PC-3 (cell line): ENCODE data around the gene TMEM218. TPM values are rescaled to one million over a fixed set of nuclear protein-coding genes. Genes with fewer than 3 reads are reported as not detected.
A peak's percentile ranks its signal among the peaks of the same experiment; 100 is the strongest.

ENCODE experiments used
- ATAC-seq: fragments of 200-7000 bp; cut with Tn5 transposase; 2 replicates; pipeline ENCODE4 v1.9.1; 2020; ENCODE audit warnings: mild to moderate bottlenecking, moderate library complexity
- BruUV-seq: library from RNA; stranded (reverse); fragments of 400-500 nt; replicated peaks from 2 replicates; lab custom pipeline; 2021; lab: Mats Ljungman, UMichigan
- CTCF ChIA-PET: fragments of 300-600 bp; sonication (Branson Sonifier 250); formaldehyde crosslinking; loops from one replicate; lab custom pipeline; 2022; ENCODE audit warnings: antibody characterized with exemption; lab: Charles Lee
- POLR2A ChIA-PET: fragments of 300-600 bp; sonication (Branson Sonifier 250); formaldehyde crosslinking; loops from one replicate; lab custom pipeline; 2022; ENCODE audit warnings: antibody characterized with exemption; ENCODE audit not compliant: unreplicated experiment; lab: Charles Lee
- DNase-seq: peaks from one replicate; pipeline ENCODE4 v3.0.0-alpha.2; 2015
- H2AFZ ChIP-seq: fragments of 300-600 bp; sonication (generic); 2 replicates; pipeline ENCODE4 v1.6.0; 2016; ENCODE audit warnings: antibody characterized with exemption, low read length
- H3F3A ChIP-seq: fragments of 300-600 bp; sonication (generic); one replicate; pipeline ENCODE4 v1.6.0; 2017; ENCODE audit warnings: antibody characterized with exemption, low read length, control low read depth, mild to moderate bottlenecking; ENCODE audit not compliant: unreplicated experiment
- H3K27ac ChIP-seq: fragments of 300-600 bp; sonication (generic); 2 replicates; pipeline ENCODE4 v1.5.1; 2016; ENCODE audit warnings: mild to moderate bottlenecking, low read length
- H3K27me3 ChIP-seq: fragments of 300-600 bp; sonication (generic); 2 replicates; pipeline ENCODE4 v1.6.1; 2016; ENCODE audit warnings: low read length, mixed read lengths
- H3K36me3 ChIP-seq: fragments of 300-600 bp; sonication (generic); 2 replicates; pipeline ENCODE4 v1.6.1; 2016; ENCODE audit warnings: low read depth, mixed run types, low read length, mixed read lengths
- H3K4me1 ChIP-seq: fragments of 300-600 bp; sonication (generic); 2 replicates; pipeline ENCODE4 v1.5.1; 2016; ENCODE audit warnings: low read length; ENCODE audit not compliant: insufficient read depth
- H3K4me2 ChIP-seq: fragments of 300-600 bp; sonication (generic); 2 replicates; pipeline ENCODE4 v1.6.0; 2016; ENCODE audit warnings: low read length
- H3K4me3 ChIP-seq: fragments of 300-600 bp; sonication (generic); 2 replicates; pipeline ENCODE4 v1.5.1; 2016; ENCODE audit warnings: mild to moderate bottlenecking, low read length, mixed read lengths
- H3K79me2 ChIP-seq: fragments of 300-600 bp; sonication (generic); 2 replicates; pipeline ENCODE4 v1.6.1; 2017; ENCODE audit warnings: low read length, mixed read lengths
- H3K9ac ChIP-seq: fragments of 300-600 bp; sonication (generic); 2 replicates; pipeline ENCODE4 v1.6.0; 2016; ENCODE audit warnings: mild to moderate bottlenecking, low read length
- H3K9me2 ChIP-seq: fragments of 300-600 bp; sonication (generic); replicated peaks from 2 replicates; pipeline ENCODE4 v1.6.1; 2016; ENCODE audit warnings: mixed run types, low read length, mixed read lengths
- H3K9me3 ChIP-seq: fragments of 300-600 bp; sonication (generic); 2 replicates; pipeline ENCODE4 v1.6.1; 2016; ENCODE audit warnings: low read length, mixed read lengths
- H4K20me1 ChIP-seq: fragments of 300-600 bp; sonication (generic); 2 replicates; pipeline ENCODE4 v1.6.1; 2016; ENCODE audit warnings: low read length, mixed read lengths
- EZH2 ChIP-seq: fragments of 300-600 bp; sonication (generic); IDR thresholded peaks from one replicate; pipeline ENCODE4 v1.6.1; 2017; ENCODE audit warnings: antibody characterized with exemption, mild to moderate bottlenecking, low read length; ENCODE audit not compliant: unreplicated experiment
- EZH2phosphoT487 ChIP-seq: fragments of 300-600 bp; sonication (generic); IDR thresholded peaks from 2 replicates; pipeline ENCODE4 v1.6.1; 2018; ENCODE audit warnings: mild to moderate bottlenecking, antibody characterized with exemption, low read length, borderline replicate concordance
- intact Hi-C: fragments of 100-400 bp; cut with micrococcal nuclease; formaldehyde crosslinking; loops from 2 replicates; pipeline ENCODE4 v1.9.0; 2023
- total RNA-seq: library from RNA; depleted of rRNA; stranded (reverse); fragments of >200 nt; gene quantifications from 2 replicates; pipeline ENCODE4 v1.2.3, GENCODE V29; 2014
- TF ChIP-seq, protein P1 (sequence below): fragments of 300-600 bp; sonication (generic); conservative IDR thresholded peaks from 2 replicates; pipeline ENCODE4 v1.5.1; 2017; ENCODE audit warnings: antibody characterized with exemption, low read depth, mild to moderate bottlenecking, low read length

TMEM218 gene
- total RNA-seq, 1 experiment from 2014 or later, result 37.0 TPM

DNA sequence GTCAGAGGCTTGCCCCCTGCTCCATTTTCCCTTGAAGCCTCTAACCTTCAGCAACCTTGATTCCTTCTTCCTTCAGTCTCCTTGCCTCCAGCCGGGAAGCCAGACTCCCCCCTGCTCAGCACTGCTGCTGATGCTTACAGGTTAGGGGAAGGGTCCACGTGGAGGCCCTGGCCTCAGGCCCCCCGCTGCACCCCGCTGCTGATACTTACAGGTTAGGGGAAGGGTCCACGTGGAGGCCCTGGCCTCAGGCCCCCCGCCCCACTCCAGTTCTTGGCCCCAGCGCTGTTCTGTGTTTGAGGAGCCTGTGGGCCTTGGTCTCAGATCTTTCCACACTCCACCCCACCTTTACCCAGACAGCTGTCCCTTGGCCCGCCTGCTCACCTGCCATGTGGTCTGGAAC, 27.5 kb upstream of the TMEM218 start:
- H3K79me2 ChIP-seq, result no peaks in the 10 kb centered on the region
- peaks cover 3% of the 10 kb centered on the region; the same call in 1 of the 2 replicates for H3K4me1 ChIP-seq
- no peaks in the 10 kb centered on the region for H3K9me2 ChIP-seq
- ChIA-PET POLR2A (no interaction called here), CTCF (no interaction called here)
- no peaks in the 10 kb centered on the region for H4K20me1 ChIP-seq
- H3K4me2 ChIP-seq, result no peak overlapping the region
- H2AFZ ChIP-seq, result no peak overlapping the region
- H3F3A ChIP-seq, result no peaks in the 10 kb centered on the region
- DNase-seq (no peak), ATAC-seq (no peak)
- no peaks in the 10 kb centered on the region for H3K9me3 ChIP-seq
- no peak overlapping the region for H3K9ac ChIP-seq
- no TSS peak for BruUV-seq
- TF ChIP-seq, protein P1, sequence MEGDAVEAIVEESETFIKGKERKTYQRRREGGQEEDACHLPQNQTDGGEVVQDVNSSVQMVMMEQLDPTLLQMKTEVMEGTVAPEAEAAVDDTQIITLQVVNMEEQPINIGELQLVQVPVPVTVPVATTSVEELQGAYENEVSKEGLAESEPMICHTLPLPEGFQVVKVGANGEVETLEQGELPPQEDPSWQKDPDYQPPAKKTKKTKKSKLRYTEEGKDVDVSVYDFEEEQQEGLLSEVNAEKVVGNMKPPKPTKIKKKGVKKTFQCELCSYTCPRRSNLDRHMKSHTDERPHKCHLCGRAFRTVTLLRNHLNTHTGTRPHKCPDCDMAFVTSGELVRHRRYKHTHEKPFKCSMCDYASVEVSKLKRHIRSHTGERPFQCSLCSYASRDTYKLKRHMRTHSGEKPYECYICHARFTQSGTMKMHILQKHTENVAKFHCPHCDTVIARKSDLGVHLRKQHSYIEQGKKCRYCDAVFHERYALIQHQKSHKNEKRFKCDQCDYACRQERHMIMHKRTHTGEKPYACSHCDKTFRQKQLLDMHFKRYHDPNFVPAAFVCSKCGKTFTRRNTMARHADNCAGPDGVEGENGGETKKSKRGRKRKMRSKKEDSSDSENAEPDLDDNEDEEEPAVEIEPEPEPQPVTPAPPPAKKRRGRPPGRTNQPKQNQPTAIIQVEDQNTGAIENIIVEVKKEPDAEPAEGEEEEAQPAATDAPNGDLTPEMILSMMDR, result no peak
- TF ChIP-seq EZH2phosphoT487 (no peak), EZH2 (no peak)
- H3K36me3 ChIP-seq, result no peaks in the 10 kb centered on the region
- intact Hi-C loops, result no loop called here
- H3K4me3 ChIP-seq, result no peak overlapping the region
- peaks cover 23% of the 10 kb centered on the region for H3K27me3 ChIP-seq
- H3K27ac ChIP-seq, result no peak overlapping the region

DNA sequence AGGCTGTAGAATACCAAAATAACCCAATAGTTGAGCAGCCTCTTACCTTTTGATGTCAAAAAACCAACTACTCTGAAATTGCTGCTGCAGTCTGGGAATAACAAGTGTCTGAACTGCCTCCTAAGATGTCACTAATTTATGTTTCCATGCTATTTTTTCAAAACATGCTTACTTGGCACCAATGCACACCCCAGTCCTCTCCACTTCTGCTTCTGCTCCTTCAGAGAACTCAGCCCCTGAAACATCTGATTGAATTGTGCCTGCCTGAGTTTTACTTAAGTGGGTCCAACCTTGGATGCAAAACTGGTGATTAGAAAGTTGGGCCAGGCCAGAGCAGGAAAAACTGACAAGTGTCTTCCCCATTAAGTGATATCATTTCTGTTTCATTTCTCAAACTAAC, 24.6 kb upstream of the TMEM218 start:
- Histone ChIP-seq H3K4me3 (no peak overlapping the region), H3K4me1 (no peaks in the 10 kb centered on the region), H3K79me2 (no peaks in the 10 kb centered on the region), H3F3A (no peaks in the 10 kb centered on the region), H3K9me3 (no peaks in the 10 kb centered on the region), H3K9ac (no peak overlapping the region), H3K36me3 (no peaks in the 10 kb centered on the region), H4K20me1 (no peaks in the 10 kb centered on the region), H3K4me2 (no peak overlapping the region), H2AFZ (no peak overlapping the region), H3K9me2 (no peaks in the 10 kb centered on the region), H3K27ac (no peak overlapping the region), H3K27me3 (peaks cover 23% of the 10 kb centered on the region)
- BruUV-seq, result no TSS peak
- DNase-seq (no peak), ATAC-seq (no peak)
- ChIA-PET CTCF (no interaction called here), POLR2A (no interaction called here)
- TF ChIP-seq EZH2phosphoT487 (no peak), EZH2 (no peak)
- TF ChIP-seq, protein P1, result no peak
- intact Hi-C loops, result no loop called here

DNA sequence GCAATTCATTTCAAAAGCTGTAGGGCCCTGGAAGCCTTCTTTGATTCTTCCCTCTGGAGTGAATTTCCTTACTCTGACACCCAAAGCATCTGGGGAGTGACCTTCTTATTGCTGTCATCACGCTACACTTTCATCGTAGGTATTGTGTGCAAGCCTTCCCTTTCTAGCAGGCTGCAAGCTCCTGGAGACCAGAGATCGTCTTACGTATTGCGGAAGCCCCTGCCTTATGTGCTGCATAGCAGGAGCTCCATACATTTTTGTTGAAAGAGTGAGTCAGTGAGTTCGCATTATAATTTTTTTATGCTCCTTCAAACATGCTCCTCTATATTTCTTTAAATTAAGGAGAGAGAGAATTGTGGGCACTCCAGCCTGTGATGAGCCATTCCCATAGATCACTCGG, 21.2 kb upstream of the TMEM218 start:
- no peaks in the 10 kb centered on the region for H3K9me2 ChIP-seq
- TF ChIP-seq EZH2phosphoT487, result no peak
- TF ChIP-seq EZH2, result no peak
- TF ChIP-seq, protein P1, result no peak
- no peaks in the 10 kb centered on the region for H3K4me1 ChIP-seq
- ChIA-PET POLR2A (no interaction called here), CTCF (no interaction called here)
- H3K79me2 ChIP-seq, result no peaks in the 10 kb centered on the region
- H3K9ac ChIP-seq, result no peak overlapping the region
- no peaks in the 10 kb centered on the region for H3K36me3 ChIP-seq
- no peak overlapping the region for H2AFZ ChIP-seq
- H3K27ac ChIP-seq, result no peak overlapping the region
- no peaks in the 10 kb centered on the region for H4K20me1 ChIP-seq
- DNase-seq, result peak; percentile 15
- no peak for ATAC-seq
- H3K9me3 ChIP-seq, result no peaks in the 10 kb centered on the region
- H3K27me3 ChIP-seq, result peaks cover 23% of the 10 kb centered on the region
- no TSS peak for BruUV-seq
- no peak overlapping the region for H3K4me2 ChIP-seq
- no peak overlapping the region for H3K4me3 ChIP-seq
- intact Hi-C loops, result no loop called here
- no peaks in the 10 kb centered on the region for H3F3A ChIP-seq
